Effector memory CD4-positive, alpha-beta T cell (primary cell): ENCODE data around the gene EPX.

Source experiments
- DNase-seq, 3 donors: peaks; one replicate each; pipeline ENCODE4 v3.0.0-alpha.2; 2020
- H3K27ac ChIP-seq: 2 replicates; pipeline ENCODE4 v1.7.0; 2013; ENCODE audit warnings: mild to moderate bottlenecking, low read length, moderate library complexity; ENCODE audit not compliant: insufficient read depth, poor library complexity, severe bottlenecking
- H3K27me3 ChIP-seq: replicated peaks from 2 replicates; pipeline ENCODE4 v1.7.0; 2013; ENCODE audit warnings: mild to moderate bottlenecking, low read length; ENCODE audit not compliant: insufficient read depth, control insufficient read depth, poor library complexity, severe bottlenecking
- H3K36me3 ChIP-seq: 2 replicates; pipeline ENCODE4 v1.7.0; 2013; ENCODE audit warnings: mild to moderate bottlenecking, low read length, moderate library complexity; ENCODE audit not compliant: control insufficient read depth, insufficient read depth
- H3K4me1 ChIP-seq: 2 replicates; pipeline ENCODE4 v1.7.0; 2013; ENCODE audit warnings: low read length, mild to moderate bottlenecking; ENCODE audit not compliant: control insufficient read depth, insufficient read depth, poor library complexity, severe bottlenecking
- H3K4me3 ChIP-seq: 2 replicates; pipeline ENCODE4 v1.7.0; 2013; ENCODE audit warnings: low read length, low read depth, mild to moderate bottlenecking; ENCODE audit not compliant: insufficient read depth, poor library complexity, severe bottlenecking
- H3K9me3 ChIP-seq: 2 replicates; pipeline ENCODE4 v1.7.0; 2013; ENCODE audit warnings: mild to moderate bottlenecking, low read length, moderate library complexity; ENCODE audit not compliant: control insufficient read depth

The EPX gene

DNA sequence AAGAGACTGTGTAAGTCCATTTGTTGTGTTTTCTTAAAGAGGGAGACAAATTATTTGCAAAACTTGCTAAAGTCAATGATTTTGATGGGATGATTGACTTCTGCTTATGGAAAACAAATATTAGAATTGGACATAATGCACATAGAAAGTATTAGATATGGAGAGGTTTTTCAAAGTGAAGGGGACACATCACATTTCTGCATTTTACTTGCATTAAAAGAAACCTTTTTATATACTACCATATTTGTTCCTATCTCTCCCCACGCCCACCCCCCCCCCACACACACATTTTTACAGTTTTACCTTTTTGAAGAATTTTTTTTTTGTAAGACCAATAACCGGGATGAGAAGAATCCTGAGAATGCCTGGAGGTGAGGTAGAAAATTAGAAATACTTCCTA is 34.3 kb upstream of the EPX start:
- H3K27ac ChIP-seq, result no peak overlapping the region
- H3K27me3 ChIP-seq, result no peaks in the 10 kb centered on the region
- no peaks in the 10 kb centered on the region for H3K9me3 ChIP-seq
- no peak overlapping the region for H3K4me3 ChIP-seq
- no peak for DNase-seq
- H3K4me1 ChIP-seq, result peaks cover 36% of the 10 kb centered on the region
- no peaks in the 10 kb centered on the region for H3K36me3 ChIP-seq

- Histone ChIP-seq H3K27me3 (no peaks in the 10 kb centered on the region), H3K4me1 (peaks cover 8% of the 10 kb centered on the region), H3K36me3 (no peaks in the 10 kb centered on the region), H3K9me3 (no peaks in the 10 kb centered on the region), H3K27ac (no peak overlapping the region), H3K4me3 (no peak overlapping the region)
- DNase-seq, result no peak
Observed at GRCh38 chr17:58161566-58161965, 31.0 kb upstream of the EPX start.

- H3K27me3 ChIP-seq, result no peaks in the 10 kb centered on the region
- H3K36me3 ChIP-seq, result no peaks in the 10 kb centered on the region
- no peak overlapping the region for H3K4me3 ChIP-seq
- H3K4me1 ChIP-seq, result peaks cover 15% of the 10 kb centered on the region
- DNase-seq, result no peak
- no peaks in the 10 kb centered on the region for H3K9me3 ChIP-seq
- H3K27ac ChIP-seq, result no peak overlapping the region
Observed at GRCh38 chr17:58165981-58166380, 26.5 kb upstream of the EPX start.

GRCh38 chr17:58166682-58167081 is 25.8 kb upstream of the EPX start, which contains the start of gene OR4D2:
Gene OR4D2, plus strand, starts transcription at chr17:58166982. Its CDS starts 2,674 bp downstream, at chr17:58169656.
- H3K27ac ChIP-seq, result no peak within 1 kb of the TSS
- no peak for DNase-seq
- peaks cover 22% of the 10 kb centered on the region for H3K4me1 ChIP-seq
- H3K4me3 ChIP-seq, result no peak within 1 kb of the TSS
- no peaks in the 10 kb centered on the region for H3K9me3 ChIP-seq
- H3K36me3 ChIP-seq, result no peaks in the 10 kb centered on the region
- no peaks in the 10 kb centered on the region for H3K27me3 ChIP-seq

DNA sequence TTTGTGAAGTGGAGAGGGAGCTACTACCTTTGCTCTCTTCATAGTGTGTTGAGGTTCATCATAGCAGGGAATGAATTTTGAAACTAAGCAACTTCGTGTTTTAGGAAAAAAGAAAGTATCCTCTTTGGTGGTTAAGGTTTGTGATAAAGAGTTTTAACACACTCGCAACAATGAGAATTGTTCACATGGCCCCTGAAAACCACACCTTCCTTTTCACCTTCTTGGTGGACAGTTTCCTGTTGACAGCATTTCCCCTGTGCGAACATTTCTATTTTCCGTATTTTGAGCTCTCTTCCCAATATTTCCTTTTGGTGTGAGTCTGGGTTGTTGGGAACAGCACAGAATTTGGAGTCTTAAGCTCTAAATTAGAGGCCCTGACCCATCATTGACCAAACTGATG is 21.9 kb upstream of the EPX start:
- no peaks in the 10 kb centered on the region for H3K9me3 ChIP-seq

GRCh38 chr17:58172369-58173071 is 20.0 kb upstream of the EPX start:
- no peaks in the 10 kb centered on the region for H3K36me3 ChIP-seq
- peak in 2 of 3 donors; percentile 25 to 31 for DNase-seq
- no peak overlapping the region for H3K27ac ChIP-seq
- no peaks in the 10 kb centered on the region for H3K9me3 ChIP-seq
- H3K4me3 ChIP-seq, result no peak overlapping the region
- H3K4me1 ChIP-seq, result peaks cover 30% of the 10 kb centered on the region
- no peaks in the 10 kb centered on the region for H3K27me3 ChIP-seq

More for the DNA sequence above, 21.9 kb upstream of the EPX start:
- Histone ChIP-seq H3K36me3 (no peaks in the 10 kb centered on the region), H3K27me3 (no peaks in the 10 kb centered on the region), H3K4me1 (peaks cover 30% of the 10 kb centered on the region), H3K27ac (peak overlapping the region; percentile 33), H3K4me3 (no peak overlapping the region)
- DNase-seq, result no peak

GRCh38 chr17:58174871-58175270 is 17.7 kb upstream of the EPX start:
- Histone ChIP-seq H3K27me3 (no peaks in the 10 kb centered on the region), H3K4me3 (no peak overlapping the region), H3K9me3 (no peaks in the 10 kb centered on the region), H3K36me3 (no peaks in the 10 kb centered on the region), H3K4me1 (peaks cover 25% of the 10 kb centered on the region), H3K27ac (no peak overlapping the region)
- DNase-seq, result no peak

DNA sequence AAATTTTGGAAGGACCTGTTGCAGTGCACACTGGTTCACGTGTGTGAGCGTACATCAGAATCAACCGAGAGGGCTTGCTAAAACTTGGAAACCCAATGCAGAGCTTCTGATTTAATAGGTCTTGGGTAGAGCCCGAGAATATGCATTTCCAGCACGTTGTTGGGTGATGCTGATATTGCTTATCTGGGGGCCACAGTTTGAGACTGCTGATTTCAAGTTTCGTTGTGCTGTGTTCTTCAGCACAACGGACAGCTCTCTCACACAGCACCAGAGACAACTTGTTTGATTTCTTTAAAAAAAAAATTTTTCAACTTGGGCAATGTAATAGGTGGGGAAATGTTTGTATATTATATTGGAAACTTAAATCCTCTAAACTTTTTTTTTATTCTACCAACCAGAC is 16.3 kb upstream of the EPX start:
- Histone ChIP-seq H3K4me3 (no peak overlapping the region), H3K27me3 (no peaks in the 10 kb centered on the region), H3K4me1 (peaks cover 14% of the 10 kb centered on the region), H3K27ac (no peak overlapping the region), H3K36me3 (no peaks in the 10 kb centered on the region), H3K9me3 (no peaks in the 10 kb centered on the region)
- DNase-seq, result no peak

DNA sequence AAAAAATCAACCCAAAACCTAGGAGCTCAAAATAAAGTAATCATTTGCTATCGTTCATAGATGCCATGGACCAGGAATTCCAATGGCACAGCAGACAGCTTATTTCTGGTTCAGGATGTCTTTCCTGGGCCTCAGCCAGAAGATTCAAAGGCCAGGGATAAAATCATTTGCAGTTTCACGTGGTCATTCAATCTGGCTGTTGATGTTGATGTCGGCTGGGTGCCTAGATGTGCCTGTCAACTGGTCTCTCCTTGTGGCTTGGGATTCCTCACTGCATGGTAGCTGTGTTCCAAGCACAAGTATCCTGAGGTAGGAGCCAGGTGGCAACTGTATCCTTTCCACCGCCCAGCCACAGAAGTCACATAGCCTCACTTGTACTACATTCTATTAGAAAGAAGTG is 10.7 kb upstream of the EPX start:
- Histone ChIP-seq H3K4me1 (no peaks in the 10 kb centered on the region), H3K27ac (no peak overlapping the region), H3K36me3 (no peaks in the 10 kb centered on the region), H3K4me3 (no peak overlapping the region), H3K27me3 (no peaks in the 10 kb centered on the region), H3K9me3 (no peaks in the 10 kb centered on the region)
- no peak for DNase-seq

GRCh38 chr17:58183514-58183913 is 9.0 kb upstream of the EPX start:
- Histone ChIP-seq H3K36me3 (no peaks in the 10 kb centered on the region), H3K27me3 (no peaks in the 10 kb centered on the region)
- DNase-seq, result no peak

More at GRCh38 chr17:58183514-58183913, 9.0 kb upstream of the EPX start:
- no peaks in the 10 kb centered on the region for H3K4me1 ChIP-seq
- no peaks in the 10 kb centered on the region for H3K9me3 ChIP-seq
- H3K4me3 ChIP-seq, result no peak overlapping the region
- no peak overlapping the region for H3K27ac ChIP-seq
